Astrocyte (in vitro differentiated cells and primary cell): Measurements from ENCODE around the gene CA12.

ENCODE experiments used
- EZH2 ChIP-seq: IDR thresholded peaks from 2 replicates; pipeline ENCODE4 v1.6.1; 2012; ENCODE audit warnings: mild to moderate bottlenecking, low read length, inconsistent platforms; ENCODE audit not compliant: insufficient read depth
- TF ChIP-seq, protein P1 (sequence below): IDR thresholded peaks from 2 replicates; pipeline ENCODE4 v1.5.1; 2011; ENCODE audit warnings: low read depth, mild to moderate bottlenecking, inconsistent platforms, low read length, moderate library complexity; ENCODE audit not compliant: insufficient read depth

- TF ChIP-seq, protein P1, sequence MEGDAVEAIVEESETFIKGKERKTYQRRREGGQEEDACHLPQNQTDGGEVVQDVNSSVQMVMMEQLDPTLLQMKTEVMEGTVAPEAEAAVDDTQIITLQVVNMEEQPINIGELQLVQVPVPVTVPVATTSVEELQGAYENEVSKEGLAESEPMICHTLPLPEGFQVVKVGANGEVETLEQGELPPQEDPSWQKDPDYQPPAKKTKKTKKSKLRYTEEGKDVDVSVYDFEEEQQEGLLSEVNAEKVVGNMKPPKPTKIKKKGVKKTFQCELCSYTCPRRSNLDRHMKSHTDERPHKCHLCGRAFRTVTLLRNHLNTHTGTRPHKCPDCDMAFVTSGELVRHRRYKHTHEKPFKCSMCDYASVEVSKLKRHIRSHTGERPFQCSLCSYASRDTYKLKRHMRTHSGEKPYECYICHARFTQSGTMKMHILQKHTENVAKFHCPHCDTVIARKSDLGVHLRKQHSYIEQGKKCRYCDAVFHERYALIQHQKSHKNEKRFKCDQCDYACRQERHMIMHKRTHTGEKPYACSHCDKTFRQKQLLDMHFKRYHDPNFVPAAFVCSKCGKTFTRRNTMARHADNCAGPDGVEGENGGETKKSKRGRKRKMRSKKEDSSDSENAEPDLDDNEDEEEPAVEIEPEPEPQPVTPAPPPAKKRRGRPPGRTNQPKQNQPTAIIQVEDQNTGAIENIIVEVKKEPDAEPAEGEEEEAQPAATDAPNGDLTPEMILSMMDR = no peak
- TF ChIP-seq EZH2 = no peak
These were observed 49.3 kb upstream of the CA12 start for GRCh38 chr15:63430766-63431451.
